HG03457 (cell line): Measurements from ENCODE around the gene LRCH1.

Experiments
- ATAC-seq: cut with Tn5 transposase; IDR thresholded peaks from one replicate; pipeline ENCODE4 v1.9.1; 2021; ENCODE audit warnings: moderate number of reproducible peaks; ENCODE audit not compliant: unreplicated experiment

LRCH1 gene

DNA sequence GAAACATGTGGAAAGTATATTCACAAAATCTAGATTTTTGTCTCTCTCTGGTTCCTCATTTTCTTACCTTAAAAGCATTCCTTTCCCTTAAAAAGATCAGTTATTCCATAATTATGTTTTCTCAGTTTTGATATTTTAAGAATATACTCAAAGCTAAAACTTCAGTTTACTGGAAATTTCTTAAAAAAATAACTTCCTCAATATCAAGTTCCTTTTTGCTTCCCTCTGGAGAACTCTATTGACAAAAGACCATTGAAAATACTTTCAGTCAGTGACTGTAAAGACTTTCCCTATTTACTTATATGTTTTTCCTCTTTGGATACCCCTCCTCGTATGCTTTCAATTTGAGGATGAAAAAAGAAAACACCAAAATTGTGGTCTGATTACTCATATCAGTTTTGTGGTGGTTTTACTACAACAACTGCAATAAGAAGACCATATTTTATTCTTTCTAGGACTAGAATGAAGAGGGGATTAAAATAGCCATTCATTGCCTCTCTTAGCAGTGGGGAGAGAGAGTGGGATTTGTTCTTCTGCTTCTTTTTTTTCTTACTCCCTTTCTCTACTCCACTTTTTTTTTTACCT lies 130.8 kb downstream of the LRCH1 start:
- no peak for ATAC-seq

DNA sequence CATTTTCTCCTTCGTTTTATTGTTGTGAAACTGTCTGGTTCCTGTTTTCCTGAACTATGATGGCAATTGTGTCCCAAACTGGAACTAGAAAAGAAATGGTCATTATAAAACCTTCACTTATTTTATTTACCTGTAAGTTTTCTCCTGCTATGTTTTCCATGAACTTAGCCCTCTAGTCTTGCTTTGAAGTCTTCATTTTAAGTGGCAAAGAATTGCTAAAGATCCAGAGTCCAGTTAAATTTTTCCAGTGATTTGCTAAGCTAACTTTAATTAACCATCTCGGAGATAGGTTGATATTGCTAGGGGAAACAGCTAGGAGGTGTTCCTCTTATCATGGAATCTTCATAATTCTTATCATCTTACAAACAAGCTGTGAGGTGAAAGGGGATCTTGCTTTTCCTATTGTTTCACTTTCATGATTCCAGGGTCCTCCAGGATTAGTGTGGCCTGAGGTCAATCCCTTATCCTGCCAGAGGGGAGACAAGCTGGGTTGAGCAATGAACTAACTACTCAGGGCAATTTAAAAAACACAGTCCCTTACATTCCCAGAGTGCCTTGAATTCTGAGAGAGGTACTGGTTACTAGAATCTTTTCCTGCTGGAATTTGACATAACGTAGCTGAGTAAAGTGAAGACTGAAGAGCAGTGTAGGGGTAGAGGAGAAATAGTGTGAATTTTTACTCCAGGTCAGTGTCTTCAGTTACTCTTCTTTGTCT lies 131.5 kb downstream of the LRCH1 start:
- ATAC-seq = no peak

DNA sequence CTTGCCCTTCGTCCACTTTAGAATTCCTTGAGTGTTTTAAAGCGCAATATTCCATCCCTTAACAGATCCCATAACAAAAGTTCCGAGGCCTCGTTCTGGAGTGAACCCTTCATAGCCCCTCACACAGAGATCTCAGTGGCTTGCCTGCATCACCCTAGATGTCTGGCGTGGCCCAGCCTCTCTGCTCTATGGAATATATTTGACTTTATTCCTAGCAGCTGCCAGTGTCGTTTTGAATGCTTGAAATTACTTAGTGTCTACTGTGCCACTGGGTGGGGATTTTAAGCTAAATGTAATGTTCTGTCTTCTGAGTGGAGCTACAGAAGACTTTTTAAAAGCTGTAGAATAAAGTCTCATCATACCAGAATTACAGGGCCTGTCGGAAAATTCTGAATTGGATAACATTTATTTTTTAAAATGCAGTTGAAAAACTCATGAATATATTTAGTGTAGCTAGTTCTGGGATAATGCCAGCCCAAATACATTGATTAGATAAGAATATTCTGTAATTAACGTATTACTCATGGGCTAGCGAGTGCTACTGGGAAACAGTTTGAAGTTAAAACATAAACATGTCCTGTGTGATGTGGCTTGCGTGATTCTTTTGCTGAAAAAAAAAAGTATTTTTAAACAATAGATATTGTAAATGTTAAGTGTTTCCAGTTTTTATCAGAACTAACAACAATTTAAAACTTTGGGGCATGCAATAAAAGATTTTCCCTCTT lies 132.2 kb downstream of the LRCH1 start:
- no peak for ATAC-seq

DNA sequence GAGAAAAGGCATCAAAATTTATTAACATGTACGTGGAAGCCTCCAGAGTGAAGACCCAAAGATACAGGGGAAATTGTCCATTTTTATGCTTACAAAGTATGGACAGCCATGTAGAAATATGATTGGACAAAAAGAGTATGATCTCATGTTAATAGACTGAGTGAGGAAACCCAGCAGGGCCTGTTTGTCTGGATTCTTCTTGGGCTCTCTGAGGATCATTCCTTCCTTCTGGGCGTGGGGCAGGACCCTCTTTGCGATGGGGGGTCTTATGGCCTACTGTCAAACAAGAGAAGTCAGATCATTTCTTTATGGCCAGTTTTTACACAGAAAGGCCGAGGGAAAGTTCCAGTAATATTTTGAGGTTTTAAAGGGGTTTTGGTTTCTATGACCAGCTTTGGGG lies 133.2 kb downstream of the LRCH1 start:
- ATAC-seq = no peak

DNA sequence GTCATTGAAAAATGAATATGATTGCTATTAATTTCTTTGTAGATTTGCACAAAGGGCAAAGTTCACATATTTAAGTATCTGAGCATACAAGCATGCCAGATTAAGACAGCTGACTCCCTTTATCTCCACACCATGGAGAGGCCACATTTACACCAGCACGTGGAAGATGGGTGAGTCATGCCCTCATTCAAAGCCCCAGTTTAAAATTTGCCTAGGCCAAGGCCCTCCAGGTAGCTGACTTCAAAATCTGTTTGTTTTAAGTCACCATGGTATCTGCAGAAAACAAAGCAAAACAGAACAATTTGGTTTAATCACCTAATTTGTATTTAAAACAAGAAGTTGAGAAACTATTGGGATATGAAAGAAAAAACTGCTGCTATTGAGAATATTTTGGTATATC lies 134.8 kb downstream of the LRCH1 start:
- no peak for ATAC-seq

DNA sequence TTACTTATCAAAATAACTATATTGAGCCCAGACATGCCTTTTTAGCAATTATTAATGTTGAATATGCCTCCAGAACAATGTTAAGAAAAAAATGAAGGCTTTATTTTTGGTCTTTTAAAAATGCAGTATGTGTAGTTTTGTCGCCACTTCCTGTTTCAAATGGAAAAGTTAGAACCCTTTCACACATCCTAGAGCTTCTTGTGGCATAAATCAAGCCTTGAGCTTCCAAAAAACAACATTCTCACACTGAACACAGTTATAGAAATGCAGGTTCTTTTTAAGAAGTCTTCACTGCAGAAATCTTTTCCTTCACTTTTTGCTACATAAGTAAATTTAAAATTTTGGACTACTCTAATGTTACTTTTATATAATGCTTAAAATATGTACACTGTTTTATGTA lies 135.3 kb downstream of the LRCH1 start:
- no peak for ATAC-seq

DNA sequence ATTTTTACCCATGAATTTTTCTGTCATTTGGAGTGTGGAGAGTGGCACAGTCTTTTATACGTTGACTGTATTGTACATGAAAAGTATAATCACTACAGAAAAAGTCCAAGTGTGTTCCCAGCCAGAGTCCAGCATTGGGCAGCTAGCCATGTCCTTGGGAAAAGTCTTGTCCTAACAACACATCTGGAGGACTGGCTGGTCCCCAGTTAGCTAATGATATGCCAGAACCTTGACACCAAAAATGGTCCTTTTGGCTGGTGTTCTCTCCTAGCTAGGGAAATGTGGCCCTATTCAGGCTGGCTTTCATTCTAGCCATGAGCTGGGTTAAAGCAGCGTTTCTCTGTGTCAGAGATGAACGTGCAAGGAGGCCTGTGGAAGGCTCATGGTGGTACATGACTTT lies 145.0 kb downstream of the LRCH1 start:
- no peak for ATAC-seq

DNA sequence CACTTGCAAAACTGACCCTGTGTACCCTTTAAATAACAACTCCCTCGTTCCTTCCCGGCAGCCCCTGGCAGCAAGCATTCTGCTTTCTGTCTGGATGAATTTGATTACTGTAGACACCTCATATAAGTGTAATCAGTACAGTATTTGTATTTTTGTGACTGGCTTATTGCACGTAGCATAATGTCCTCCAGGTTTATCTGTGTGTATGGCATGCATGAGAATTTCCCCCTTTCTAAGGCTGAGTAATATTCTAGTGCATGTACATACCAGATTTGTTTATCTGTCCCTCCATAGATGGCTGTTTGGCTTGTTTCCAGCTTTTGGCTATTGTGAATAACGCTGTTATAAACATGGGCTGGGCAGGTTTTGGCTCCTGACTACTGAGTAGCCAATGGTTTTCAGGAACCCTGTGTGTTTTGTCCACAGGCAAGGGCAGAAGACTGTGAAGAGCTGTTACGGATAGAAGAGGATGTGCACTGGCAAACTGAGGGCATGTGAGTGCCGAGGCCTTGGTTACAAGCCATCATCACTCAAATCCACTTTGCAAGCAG lies 146.0 kb downstream of the LRCH1 start:
- ATAC-seq = no peak

DNA sequence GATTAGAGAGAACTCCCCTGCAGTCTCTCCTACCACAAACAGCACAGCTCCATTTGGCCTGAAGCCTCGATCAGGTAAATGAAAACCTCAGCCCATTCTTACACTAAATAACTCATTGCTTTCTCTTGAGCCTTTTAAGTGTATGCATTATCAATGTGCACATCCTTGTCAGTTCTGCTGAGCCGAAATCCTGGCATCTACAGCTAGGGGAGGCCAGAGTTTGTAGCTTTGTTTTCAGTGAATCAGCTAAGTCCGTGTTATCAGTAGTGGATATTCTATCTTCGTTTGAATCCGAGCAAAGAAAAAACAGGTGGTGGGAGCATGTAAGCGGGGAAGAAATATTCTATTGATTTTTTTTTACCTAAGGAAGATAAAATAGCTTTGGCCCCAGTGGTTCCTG lies 159.6 kb downstream of the LRCH1 start:
- ATAC-seq = no peak

DNA sequence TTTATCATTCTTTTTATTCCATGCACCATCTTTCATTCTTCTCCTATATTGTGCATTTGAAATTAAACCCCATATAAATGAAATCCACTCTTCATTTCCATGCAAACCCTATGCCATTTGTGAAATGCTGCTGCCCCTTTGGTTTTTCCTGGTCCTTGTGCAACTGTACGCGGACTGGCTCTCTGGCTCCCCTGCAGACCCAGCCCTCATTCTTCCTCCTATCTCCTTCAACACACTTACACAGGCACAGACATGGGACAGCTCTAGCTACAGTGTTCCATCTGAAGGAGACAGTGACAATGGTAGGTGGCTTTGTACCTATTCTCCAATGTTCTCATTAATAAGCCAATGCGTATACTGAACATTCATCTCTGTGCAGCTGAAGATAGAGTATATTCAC lies 162.4 kb downstream of the LRCH1 start:
- ATAC-seq = no peak

DNA sequence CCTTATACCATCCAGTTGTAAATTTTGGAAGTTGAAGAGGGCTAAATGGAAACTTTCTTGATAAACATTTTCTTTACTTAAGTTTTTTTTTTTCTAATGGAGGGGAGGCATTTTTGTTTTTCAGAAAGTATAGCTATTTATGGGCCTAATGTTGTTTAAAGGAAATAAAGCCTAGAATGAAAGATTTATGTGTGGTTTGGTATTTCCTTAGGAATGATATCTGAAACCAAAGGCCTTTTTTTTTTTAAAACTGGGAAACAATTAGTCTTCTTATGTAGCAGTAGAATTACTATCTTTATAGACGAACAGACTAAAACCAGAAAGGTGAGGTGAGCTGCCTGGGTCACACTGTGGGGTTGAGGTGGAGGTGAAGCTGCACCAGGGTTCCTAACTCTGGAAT lies 163.9 kb downstream of the LRCH1 start:
- no peak for ATAC-seq

DNA sequence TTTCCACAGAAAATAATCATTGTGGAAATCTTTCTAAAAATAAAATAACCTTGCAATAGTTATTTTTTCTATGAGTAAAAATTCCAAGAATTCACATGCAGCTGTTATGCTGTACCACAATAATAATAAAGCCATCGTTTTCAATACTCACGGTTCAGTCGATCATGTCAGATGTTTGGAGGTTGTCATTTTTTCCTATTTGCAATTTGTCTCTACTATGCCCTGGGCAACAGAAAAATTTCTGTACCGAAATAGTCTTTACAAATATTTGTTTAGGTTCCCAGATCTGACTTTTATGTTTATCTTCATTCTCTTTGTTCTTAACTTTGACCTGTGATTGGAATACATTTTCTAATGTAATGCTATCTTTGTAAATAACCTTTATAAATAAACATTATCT lies 164.3 kb downstream of the LRCH1 start:
- no peak for ATAC-seq

DNA sequence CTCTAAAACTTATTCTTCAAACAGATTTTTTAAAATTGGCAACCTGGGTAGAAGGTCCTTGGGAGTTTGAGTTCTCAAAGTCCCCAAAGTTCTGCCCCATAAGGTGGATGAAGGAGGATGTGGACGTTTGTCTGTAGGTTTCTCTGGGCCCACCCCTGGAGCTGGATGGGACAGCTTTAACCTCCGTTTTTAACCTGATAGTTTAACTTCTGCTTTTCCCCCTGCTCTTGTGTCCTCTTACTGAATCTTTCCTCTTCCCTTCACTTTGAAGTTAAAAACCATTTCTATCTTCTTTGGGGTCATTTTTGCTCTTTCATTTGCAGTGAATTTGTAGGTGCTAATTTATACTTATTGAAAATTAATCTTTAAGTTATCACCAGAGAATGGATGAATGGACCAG lies 164.9 kb downstream of the LRCH1 start:
- no peak for ATAC-seq

DNA sequence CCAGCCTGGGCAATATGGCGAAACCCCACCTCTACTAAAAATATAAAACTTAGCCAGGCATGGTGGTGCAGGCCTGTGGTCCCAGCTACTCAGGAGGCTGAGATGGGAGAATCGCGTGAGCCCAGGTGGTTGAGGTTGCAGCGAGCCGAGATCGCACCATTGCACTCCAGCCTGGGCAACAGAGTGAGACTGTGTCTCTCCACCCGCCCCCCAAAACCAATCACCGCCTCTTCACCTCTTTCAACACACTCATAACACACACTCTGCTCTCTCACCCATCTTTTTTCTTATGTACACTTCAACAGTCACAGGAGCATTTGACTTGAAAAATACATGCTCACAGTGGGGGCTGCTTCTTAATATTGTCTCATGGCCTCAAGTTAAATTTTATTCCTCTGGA lies 167.2 kb downstream of the LRCH1 start:
- ATAC-seq = no peak

DNA sequence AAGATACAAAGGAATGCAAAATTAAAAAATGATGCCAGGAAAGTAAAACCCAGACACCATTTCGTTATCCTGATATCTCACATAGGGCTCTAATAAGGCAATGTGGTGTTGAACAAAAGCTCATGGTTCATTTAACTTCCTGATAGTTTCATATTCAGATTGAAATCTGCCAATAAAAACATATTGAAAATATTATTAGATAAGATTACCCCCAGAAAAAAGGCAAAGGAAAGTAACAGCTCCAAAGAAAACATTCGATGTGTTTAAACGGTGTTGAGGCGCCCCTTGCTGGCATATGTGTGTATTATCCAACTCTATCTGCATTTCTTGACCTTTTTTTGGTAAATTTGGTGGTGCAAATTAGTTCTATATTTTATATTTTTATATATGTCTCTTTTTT lies 168.1 kb downstream of the LRCH1 start:
- no peak for ATAC-seq

DNA sequence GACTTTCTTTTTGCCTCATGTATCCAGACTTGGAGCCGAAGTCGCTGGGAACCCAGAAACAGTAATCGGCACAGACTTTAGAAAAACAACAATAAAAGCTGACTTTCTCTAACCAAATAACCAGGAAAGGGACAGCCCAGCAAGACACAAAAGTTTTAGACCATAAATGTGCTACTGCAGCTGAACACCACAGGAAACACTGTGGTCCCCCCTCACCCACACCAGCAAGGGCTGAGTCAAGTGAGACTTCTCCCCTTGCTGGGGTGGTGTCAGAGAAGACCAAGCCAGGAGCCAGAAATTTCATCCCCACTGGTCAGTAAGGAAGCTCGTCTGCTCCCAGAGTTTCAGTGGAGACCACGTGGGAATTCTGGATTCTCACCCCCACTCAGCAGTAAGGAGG lies 173.4 kb downstream of the LRCH1 start:
- no peak for ATAC-seq

DNA sequence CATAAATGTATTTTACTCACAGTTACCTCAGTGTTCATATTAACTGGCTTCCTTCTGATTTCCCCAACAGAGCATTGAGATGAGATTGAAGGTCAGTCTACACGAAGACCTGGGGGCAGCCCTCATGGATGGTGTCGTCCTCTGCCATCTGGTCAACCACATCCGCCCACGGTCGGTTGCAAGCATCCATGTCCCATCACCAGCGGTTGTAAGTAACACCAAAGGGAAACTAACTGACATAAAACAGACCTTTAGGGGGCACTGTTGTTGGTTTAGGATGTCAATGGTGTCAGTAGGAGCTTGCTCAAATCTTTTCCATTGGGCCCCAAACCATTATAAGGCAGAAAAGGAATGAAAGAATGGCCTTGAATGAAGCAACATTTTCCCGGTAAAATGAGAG lies 175.8 kb downstream of the LRCH1 start:
- no peak for ATAC-seq

DNA sequence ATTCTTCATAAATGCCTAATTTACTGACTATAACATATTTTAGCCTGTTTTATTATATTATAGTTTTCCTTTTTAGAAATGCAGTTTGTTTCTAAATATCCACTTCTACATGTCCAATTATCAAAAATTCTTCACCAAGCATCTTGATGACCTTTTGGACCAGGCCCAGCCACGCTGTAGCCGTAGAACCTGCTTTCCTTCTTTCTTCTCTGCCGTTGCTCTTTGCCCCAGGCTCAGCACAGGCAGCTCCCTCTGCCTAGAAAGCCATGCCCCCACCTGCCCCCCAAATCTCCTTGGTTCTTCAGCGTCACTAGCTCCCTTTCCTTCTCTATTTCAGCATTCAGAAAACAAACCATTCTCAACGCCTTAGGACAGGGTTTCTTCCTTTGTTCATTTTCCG lies 178.6 kb downstream of the LRCH1 start:
- ATAC-seq = no peak

DNA sequence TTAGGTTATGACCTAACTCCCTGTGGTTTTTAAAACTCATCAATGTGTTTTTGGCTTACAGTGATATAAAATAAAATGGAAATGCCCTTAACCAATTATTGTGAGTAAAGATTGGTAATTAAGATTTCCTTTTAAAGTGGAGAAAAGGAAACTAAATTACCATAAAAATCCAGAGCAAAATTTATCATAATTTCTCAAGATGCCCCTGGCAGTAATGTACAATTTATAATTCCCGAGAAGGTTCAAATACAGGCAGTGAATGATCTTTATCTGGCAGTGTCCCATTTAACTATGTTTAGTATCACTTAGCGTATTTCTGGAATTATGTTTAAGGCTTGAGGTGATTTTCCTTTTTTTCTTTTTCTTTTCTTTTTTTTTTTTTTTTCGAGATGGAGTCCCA lies 182.5 kb downstream of the LRCH1 start:
- no peak for ATAC-seq

DNA sequence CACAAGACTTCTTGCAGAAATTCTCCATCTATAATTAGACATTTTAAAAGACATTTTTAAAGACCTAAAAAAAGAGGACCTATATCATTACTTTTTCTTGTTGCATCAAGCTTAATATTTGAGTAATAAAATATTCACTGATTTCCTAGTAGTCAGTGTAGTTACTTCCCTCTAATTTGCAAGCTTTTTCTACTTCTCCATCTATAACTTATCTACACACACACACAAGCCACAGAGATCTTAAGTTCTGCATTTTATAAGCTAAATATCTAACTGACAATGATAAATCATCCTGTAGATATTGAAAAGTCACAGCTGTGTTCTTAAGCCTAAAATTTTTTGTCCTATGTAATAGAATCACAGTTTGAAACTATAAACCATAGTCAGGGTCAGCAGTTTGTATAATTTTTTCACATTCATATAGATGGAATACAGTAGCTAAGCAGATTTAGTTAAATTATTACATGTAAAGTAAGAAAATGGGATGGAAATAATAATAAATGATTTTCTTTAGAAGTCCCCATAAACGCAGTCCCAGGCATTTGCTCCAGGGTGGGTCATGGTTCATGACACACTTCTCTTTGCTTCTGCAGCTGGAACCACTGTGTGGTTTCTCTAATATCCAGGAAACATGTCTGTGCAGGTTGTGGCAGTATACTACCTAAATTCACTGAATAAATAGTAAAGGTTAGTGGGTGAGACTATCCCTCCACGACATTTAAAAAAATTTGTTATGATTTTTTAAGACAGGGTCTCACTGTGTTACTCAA lies 183.8 kb downstream of the LRCH1 start:
- no peak for ATAC-seq

DNA sequence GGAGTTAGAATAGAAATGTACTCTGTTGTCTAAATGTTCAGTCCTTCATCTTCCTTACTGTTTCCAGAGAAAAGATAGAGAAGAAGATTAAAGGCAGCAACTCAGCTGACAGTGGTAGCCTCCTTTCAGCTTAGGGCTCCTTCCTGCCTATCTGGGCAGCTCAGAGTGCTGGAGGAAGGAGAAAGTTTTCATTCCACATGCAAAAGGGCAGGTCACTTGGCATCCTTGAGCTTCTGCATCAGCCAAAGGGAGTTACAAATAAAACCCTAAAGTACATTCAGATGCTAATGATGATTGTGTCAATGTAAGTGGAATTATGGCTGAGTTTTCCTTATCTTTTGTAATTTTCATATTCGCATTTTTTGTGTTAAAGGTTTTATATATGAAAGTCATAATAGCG lies 185.1 kb downstream of the LRCH1 start:
- ATAC-seq = no peak
